ENCODE data around the gene RTP2. TPM values are rescaled to one million over a fixed set of nuclear protein-coding genes. Genes with fewer than 3 reads are reported as not detected.

RTP2 gene
- total RNA-seq, 1 donor from 2014 or later, result not detected

- Mint-ChIP-seq H3K9me3 (ENCODE audit: low read depth) (peaks cover 5% of the 10 kb centered on the region), H3K27me3 (ENCODE audit: low read depth) (peaks cover 45% of the 10 kb centered on the region), H3K4me3 (ENCODE audit: unreplicated experiment) (no peak overlapping the region), H3K27ac (ENCODE audit: unreplicated experiment) (no peak overlapping the region), H3K4me1 (ENCODE audit: low read depth) (peaks cover 7% of the 10 kb centered on the region), H3K36me3 (ENCODE audit: low read depth) (peaks cover 6% of the 10 kb centered on the region)
- no peak for TF ChIP-seq CTCF (IDR thresholded peaks at IDR 0.05)
- no peak for DNase-seq (ENCODE audit: low spot score)
Measured at GRCh38 chr3:187693431-187693830, 8.9 kb downstream of the RTP2 start.

GRCh38 chr3:187689984-187690383 is 12.4 kb downstream of the RTP2 start:
- peaks cover 34% of the 10 kb centered on the region for H3K27me3 Mint-ChIP-seq (ENCODE audit: low read depth)
- TF ChIP-seq CTCF (IDR thresholded peaks at IDR 0.05), result no peak
- peaks cover 18% of the 10 kb centered on the region for H3K9me3 Mint-ChIP-seq (ENCODE audit: low read depth)
- peaks cover 8% of the 10 kb centered on the region for H3K36me3 Mint-ChIP-seq (ENCODE audit: low read depth)
- DNase-seq (ENCODE audit: low spot score), result no peak
- no peak overlapping the region for H3K4me3 Mint-ChIP-seq (ENCODE audit: unreplicated experiment)
- no peak overlapping the region for H3K27ac Mint-ChIP-seq (ENCODE audit: unreplicated experiment)
- peaks cover under 1% of the 10 kb centered on the region for H3K4me1 Mint-ChIP-seq (ENCODE audit: low read depth)

- Mint-ChIP-seq H3K4me1 (ENCODE audit: low read depth) (no peaks in the 10 kb centered on the region), H3K27ac (ENCODE audit: unreplicated experiment) (no peak overlapping the region), H3K36me3 (ENCODE audit: low read depth) (peaks cover 5% of the 10 kb centered on the region), H3K9me3 (ENCODE audit: low read depth) (peaks cover 17% of the 10 kb centered on the region), H3K4me3 (ENCODE audit: unreplicated experiment) (no peak overlapping the region), H3K27me3 (ENCODE audit: low read depth) (peaks cover 35% of the 10 kb centered on the region)
- no peak for DNase-seq (ENCODE audit: low spot score)
- no peak for TF ChIP-seq CTCF (IDR thresholded peaks at IDR 0.05)
Measured at GRCh38 chr3:187686621-187687273, 15.6 kb downstream of the RTP2 start.

- DNase-seq (ENCODE audit: low spot score), result no peak
- Mint-ChIP-seq H3K9me3 (ENCODE audit: low read depth) (peaks cover 17% of the 10 kb centered on the region), H3K27me3 (ENCODE audit: low read depth) (peaks cover 30% of the 10 kb centered on the region), H3K4me3 (ENCODE audit: unreplicated experiment) (no peak overlapping the region), H3K36me3 (ENCODE audit: low read depth) (peaks cover 2% of the 10 kb centered on the region), H3K4me1 (ENCODE audit: low read depth) (no peaks in the 10 kb centered on the region), H3K27ac (ENCODE audit: unreplicated experiment) (no peak overlapping the region)
- no peak for TF ChIP-seq CTCF (IDR thresholded peaks at IDR 0.05)
Measured at GRCh38 chr3:187685948-187686347, 16.4 kb downstream of the RTP2 start.

GRCh38 chr3:187684880-187685279 is 17.5 kb downstream of the RTP2 start:
- H3K27me3 Mint-ChIP-seq (ENCODE audit: low read depth), result peaks cover 29% of the 10 kb centered on the region
- H3K27ac Mint-ChIP-seq (ENCODE audit: unreplicated experiment), result no peak overlapping the region
- no peak for DNase-seq (ENCODE audit: low spot score)
- H3K4me3 Mint-ChIP-seq (ENCODE audit: unreplicated experiment), result no peak overlapping the region
- no peaks in the 10 kb centered on the region for H3K4me1 Mint-ChIP-seq (ENCODE audit: low read depth)
- H3K9me3 Mint-ChIP-seq (ENCODE audit: low read depth), result peaks cover 17% of the 10 kb centered on the region
- peaks cover 2% of the 10 kb centered on the region for H3K36me3 Mint-ChIP-seq (ENCODE audit: low read depth)
- no peak for TF ChIP-seq CTCF (IDR thresholded peaks at IDR 0.05)
